Activated CD8-positive, alpha-beta memory T cell treated with anti-CD3 and anti-CD28 coated beads, Interleukin-2, amount 50 U/mL, for 48 hours (primary cell): Measurements from ENCODE around the gene TBL2.
"Not testable (repeated sequence)": the region's sequence is repeated elsewhere in the genome, so short reads cannot be mapped to it uniquely, and the experiment has no call there.

Source experiments
- DNase-seq: peaks from one replicate; pipeline ENCODE4 v3.0.0-alpha.2; 2020

The TBL2 gene

DNA sequence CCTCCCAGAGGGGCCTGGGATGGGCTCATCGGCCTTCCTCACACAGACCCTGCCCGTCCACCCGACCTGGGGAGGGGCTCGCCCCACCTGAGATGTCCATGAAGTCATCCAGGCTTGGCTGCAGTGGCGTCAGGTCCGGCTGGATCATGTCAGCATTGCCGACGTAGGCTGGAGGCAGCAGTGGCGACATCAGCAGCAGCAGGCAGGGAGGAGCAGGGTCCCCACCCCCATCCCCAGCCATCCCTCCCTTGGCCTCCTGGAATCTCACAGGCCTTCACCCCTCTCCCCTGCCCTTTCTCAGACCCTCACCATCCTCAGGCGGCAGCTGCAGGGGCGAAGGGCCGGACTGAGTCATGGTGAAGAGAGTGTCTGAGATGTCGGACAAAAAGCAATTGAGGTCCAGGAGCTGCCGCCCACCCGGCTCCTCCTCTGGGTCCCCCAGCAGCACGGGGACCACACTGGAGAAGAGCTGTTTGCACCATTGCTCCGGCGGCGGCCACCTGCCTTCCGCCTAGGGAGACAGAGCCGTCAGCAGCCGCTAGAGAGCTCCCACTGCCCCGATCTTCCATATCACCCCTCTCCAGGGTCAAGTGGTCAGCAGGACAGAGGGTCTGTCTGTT, 27.3 kb upstream of the TBL2 start:
- no peak for DNase-seq

DNA sequence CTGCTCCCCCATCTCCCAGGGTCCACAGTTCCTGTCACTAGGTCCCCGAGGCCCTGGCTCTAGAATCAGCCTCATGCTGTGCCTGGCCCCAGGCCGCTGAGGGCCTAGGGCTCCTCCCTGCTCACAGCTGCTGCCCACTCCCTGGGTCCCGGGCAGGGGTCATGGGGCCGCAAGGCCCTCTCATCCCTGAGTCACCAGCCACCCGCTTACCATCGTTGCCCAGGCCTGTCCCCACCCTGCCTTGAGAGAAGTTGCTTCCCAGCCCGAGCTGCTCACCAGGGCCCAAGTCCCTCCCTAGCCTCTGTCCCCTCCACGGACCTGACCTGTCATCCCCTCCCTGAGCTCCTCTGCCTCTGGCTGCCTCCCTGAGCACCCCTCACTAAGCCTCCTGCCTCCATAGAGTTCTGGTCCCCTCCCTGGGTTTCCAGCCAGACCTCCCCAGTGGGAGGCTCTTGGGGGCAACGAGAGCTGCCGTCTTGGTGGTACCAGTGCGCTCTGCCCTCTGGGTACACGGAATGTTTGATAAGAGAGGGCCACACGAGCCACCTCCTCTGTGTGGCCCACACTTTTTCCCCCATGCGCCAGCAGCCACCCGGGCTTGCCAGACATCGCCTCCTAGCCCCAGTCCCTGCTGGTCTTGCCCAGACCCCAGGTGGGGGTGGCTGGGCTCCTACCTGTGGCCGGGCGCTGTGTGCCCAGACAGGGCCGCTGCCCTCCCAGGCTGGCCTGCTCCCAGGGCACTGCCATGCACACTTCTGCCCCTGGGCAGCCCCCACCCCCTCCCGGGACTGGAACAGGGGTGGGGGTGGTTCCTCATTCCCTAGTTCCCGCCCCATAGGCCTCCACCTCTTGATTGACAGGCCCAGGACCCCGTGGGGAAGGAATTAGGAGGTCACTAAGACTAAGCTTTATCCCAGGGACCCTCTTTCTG, 24.6 kb upstream of the TBL2 start:
- no peak for DNase-seq

DNA sequence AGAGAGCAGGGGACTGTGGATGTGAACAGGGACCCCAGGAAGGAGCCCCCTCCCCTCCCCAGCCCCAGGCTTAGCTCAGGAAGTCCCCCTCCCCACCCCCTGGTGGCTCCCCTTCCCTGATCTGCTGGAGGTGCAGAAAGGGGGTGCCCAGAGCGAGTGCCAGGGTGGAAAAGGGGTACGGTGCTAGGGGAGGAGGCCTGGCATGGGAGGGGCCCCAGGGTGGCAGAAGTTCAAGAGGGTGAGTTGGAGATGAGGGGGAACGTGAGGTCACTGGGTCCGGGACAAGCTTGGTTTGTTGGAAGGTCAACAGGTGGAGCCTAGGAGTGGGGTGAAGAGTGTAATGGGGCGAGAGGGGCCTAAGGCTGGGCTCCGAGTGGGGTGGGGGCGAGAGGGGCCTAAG, 21.5 kb upstream of the TBL2 start:
- no peak for DNase-seq

DNA sequence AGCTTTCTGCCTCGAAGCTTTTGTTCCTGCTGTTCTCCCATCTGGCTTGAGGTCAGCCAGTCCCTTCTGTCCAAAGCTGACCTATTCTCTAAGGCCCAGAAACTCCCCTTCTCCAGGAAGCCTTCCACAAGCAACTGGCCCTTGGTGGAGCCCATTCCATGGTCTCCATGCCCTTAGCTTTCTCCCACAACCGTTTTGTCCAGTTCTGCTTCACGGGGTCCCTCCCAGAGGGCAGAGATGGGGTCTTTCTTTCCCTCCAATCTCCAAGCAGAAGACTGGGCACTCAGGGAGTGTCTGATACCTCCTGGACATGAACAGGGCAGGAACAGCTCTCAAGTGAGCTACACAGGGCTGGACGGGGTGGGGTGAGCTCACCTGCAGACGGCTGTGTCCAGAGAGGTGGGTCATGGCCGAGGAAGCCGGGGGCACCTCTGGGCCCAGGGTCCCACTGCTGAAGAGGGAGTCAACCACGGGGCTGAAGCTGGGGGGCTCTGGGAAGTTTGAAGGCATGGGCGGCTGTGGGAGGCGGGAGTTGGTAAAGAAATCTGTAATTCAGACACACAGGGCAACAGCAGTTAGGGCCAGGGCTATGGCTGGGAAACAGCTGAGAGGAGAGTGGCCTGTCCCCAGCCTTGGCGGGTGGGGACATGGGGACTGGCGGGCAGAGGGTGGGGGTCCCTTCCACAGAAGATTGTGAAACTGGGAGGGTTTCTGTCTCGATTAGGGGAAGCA, 20.9 kb upstream of the TBL2 start:
- DNase-seq: no peak

DNA sequence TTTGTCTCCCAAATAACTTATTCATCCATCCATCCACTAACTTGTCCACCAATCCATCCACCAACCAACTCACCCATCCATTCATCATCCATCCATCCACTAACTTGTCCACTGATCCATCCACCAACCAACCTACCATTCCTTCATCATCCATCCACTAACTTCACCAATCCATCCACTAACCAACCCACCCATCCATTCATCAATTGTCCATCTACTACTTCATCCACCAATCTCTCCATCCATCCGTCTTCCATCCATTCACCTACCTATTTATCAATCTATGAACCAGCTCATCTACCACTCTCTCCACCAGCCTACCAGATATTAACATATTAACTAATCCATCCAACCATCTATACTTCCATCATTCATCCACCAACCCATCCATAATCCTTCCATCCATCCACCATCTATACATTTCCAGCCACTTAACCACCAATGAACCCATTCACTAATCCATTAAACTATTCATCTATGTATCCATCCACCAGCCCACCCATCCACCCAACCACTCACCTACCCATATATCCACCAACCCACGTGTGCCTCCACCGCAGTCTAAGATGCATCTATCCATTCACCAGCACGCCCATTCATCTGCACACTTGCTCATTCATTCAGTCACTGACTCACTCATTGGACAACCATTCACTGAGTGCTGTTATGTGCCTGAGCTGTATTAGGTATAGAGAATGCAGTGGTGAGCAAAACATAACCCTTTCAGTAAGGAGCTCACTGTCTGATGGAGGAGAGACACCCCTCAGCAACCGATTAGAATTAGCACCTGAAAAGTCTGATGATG, 19.8 kb upstream of the TBL2 start:
- no peak for DNase-seq

DNA sequence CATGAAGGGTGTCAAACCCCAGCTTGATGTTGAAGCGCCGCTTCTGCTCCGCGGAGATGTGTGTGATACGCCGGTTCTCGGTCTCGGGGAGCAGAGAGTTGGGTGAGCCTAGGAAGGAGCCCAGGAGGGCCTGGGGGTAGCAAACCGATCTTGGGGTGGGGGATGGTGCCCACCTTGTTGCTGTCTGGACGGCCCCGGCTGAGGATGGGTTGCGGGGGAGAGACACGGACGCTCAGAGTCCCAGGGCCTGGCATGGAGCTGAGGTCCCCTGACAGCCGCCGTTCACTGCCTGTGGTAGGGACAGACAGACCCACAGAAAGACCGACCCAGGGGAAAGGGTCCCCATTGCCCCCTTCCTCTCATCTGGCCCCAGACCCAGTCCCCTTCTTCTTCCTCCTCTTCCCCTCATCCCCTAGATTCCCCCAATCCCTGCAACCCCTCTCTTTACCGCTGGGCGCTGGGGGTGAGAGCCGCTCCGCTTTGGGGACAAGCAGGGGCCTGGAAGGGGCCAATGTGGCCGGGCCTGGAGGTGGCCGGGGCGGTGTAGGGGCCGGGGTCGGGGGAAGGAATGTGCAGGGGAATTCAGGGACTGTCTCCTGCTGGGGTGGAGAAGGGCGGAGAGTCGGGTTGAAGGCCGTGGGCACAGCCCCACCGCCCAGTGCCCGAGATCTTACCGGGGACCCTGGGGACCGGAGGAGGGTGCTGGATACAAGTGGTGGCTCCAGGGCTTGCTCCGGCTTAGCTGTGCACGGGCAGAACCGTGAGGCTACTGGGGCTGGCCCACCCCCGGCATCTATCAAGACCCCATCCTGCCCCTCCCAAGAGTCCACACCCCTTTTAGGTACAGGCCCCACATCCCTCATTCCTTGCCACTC, 18.0 kb upstream of the TBL2 start:
- no peak for DNase-seq

DNA sequence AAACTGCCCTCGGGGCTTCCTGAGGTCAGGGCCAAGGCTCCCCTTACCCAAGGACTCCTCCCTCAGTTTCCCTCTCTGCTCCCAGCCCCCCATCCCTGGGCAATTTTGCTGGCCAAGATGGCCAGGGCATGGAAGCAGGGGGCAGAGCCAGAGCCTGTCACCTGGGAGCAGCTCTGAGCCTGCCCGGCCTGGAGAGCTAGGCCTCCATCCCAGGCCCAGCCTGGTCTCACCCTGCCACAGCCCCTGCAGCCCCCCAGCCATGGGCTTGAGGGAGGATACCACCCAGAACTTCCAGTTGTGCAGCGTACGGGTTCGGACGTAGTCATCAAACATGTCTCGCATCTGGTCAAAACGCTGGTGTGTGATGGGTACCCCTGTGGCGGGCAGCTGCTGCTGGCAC, 17.0 kb upstream of the TBL2 start:
- DNase-seq: no peak

DNA sequence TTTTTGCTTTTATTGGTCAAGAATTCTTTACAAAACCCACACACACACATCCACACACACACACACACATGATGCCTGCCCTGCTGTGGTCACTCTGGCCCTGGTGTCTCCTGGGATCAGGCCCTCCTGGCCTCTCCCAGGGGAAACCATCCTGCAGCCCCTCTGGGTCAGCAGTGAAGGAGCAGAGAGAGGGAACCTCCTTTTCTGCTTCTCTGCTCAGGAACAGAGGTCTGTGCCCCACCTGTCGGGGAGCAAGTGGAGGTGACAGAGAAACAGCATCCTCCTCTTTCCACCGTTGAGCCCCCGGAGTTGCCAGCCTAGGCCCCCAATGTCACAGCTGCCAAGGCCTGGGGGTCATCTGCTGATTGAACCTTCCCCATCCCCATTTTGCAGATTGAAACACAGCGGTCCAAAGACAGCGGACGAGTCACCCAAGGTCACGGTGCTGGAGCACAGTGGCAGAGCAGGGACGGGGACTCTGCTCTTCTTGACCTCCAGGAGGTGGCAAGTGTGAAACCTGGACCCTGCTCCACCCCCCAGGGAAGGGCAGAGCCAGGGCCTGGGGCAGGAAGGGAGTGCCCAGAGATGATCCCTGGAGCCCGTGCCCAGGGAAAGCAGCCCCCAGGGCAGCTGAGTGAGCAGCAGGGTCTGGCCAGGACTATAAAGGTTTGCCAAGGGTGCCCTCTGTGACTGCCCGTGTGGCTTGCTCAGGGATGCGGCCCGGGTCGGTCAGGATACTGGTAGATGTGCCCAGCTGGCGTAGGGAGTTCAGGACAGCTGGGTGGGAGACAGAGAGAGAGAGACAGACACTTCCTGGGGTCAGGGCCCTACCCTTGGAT, 15.0 kb upstream of the TBL2 start:
- DNase-seq: no peak

DNA sequence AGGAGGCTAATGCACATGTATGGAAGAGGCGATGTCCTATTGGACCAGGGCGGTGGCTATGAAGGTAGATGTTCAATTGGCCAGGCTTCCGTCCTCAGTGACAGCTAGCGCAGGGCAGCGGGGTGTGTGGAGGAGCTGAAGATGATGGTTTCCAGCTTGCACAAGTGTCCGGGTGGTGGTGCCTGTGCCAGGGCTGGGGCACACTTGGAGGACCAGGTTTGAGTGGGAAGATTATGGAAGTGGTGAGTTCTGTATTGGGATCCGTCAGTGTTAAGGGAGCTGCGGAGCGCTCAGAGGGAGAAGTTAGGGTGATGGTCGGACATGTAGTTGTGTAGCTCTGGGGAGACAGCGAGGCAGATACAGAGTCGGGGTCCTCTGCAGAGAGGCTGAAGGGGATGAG, 8.5 kb upstream of the TBL2 start:
- no peak for DNase-seq

DNA sequence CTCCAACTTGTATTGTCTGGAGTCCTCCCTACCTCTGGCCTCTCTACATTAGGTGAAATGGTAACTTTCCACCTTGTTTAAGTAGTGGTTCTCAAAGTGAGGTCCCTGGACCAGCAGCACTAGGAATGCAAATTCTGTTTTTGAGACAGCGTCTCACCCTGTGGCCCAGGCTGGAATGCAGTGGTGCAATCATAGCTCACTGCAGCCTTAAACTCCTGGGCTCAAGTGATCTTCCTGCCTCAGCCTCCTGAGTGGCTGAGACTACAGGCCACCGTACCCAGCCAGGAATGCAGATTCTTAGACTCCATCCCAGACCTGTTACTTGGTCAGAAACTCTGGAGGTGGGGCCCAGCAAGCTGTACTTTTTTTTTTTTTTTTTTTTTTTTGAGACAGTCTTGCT, 6.8 kb upstream of the TBL2 start:
- DNase-seq: no peak

DNA sequence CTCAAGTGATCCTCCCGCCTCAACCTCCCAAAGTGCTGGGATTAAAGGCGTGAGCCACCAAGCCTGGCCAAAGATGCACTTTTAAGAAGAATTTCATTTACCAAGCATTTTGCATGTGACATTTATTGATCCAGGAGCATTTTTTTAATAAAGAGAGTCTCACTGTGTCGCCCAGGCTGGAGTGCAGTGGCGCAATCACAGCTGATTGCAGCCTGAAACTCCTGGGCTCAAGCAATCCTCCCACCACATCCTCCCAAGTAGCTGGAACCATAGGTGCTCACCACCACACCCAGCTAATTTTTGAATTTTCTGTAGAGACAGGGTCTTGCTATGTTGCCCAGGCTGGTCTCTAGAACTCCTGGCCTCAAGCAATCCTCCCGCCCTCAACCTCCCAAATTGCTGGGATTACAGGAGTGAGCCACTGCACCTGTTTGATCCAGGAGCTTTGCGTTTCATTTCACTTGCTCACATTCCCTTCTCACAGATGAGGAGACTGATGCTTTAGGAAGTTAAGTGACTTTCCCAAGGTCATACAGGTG, 4.4 kb upstream of the TBL2 start:
- DNase-seq: no peak

DNA sequence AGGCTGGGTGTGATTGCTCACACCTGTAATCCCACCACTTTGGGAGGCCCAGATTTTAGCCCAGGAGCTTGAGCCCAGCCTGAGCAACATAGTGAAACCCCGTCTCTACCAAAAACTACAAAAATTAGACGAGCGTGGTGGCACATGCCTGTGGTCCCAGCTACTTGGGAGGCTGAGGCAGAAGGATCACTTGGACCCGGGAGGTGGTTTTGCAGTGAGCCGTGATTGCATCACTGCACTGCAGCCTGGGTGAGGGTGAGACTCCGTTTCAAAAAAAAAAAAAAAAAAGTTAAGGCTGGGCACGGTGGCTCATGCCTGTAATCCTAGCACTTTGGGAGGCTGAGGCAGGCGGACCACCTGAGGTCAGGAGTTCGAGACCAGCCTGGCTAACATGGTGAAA, 2.6 kb upstream of the TBL2 start:
- not testable (repeated sequence) for DNase-seq

DNA sequence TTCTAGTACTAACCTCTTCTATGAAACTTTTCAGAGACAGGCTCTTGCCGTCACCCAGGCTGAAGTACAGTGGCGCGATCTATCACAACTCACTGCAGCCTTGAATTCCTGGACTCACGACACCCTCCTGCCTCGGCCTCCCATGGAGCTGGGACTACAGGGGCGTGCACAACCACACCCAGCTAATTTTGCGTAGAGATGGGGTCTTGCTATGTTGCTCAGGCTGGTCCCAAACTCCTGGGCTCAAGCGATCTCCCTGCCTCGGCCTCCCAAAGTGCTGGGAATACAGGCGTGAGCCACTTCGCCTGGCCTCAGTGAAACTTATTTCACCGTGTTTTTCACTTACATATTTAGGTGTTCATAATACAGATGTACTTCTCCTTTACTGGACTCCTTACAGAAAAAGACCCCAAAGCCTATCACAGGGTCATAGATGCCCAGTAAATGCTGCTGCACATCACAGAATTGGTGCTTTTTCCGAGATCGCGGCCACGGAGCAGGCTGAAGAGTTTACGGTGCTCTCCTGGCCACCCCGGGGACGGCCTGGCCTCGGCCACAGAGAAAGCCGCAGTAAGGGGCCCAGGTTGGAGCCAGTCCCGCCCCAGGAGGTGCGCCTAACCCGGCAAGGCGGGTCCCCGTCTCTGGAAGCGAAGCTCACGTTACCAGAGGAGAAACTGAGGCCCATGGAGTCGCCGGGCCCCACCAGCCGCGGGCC, 595 bp downstream of the TBL2 start:
- no peak for DNase-seq

DNA sequence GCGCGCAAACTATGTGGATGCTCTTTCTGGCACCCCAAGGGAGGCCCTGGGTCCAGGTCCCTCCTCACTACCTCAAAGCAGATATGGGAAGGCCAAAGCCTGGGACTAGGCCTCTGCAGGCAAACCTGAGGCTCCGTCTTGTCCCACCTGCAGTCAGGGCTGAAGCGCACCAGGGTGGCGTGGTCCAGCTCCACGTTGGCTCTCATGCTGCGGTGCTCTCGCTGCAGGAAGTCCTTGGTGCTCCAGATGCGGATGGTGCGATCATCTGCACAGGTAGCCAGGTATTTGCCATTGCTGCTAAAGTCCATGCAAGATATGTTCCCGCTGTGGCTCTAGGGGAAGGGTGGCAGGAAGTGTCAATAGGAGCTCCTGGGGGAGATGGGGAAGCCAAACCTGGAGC, 4.6 kb downstream of the TBL2 start:
- DNase-seq: no peak

DNA sequence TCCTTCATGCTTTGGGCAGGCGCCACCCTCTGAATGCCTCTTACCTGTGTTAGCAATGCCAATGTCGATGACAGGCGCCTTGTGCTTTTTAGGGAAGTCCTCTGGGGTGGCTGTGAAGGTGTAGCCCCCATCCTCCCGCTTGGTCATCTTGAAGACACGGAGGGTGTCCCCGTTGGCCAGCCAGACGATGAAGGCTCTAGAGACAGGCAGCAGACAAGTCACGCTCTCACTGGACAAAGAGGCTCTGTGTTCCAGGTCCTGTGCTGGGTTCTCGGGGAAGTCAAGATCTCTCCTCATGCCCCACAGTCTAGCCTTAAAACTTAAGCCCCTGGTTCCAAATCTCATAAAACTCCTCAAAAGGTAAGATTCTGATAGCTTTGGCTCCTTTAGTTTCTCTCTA, 5.1 kb downstream of the TBL2 start:
- DNase-seq: no peak

DNA sequence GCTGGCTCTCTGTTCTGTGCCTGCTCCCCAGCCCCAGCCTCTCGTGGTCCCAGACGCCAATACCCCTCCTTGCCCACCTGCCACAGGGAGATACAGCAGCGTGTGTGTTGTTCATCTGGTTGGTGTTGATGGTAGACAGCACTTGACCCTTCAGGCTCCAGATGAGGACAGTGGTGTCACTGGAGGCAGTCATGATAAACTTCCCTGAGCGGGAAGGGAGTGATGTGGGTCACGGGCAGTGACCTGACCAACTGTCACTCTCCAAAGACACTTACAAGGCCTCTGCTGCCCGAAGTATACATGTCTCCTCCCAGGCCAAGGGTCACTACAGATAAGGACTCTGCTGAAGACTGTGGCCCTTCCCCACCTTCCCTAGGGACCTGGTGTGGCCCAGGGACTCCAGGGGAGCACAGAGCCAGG, 5.6 kb downstream of the TBL2 start:
- no peak for DNase-seq

DNA sequence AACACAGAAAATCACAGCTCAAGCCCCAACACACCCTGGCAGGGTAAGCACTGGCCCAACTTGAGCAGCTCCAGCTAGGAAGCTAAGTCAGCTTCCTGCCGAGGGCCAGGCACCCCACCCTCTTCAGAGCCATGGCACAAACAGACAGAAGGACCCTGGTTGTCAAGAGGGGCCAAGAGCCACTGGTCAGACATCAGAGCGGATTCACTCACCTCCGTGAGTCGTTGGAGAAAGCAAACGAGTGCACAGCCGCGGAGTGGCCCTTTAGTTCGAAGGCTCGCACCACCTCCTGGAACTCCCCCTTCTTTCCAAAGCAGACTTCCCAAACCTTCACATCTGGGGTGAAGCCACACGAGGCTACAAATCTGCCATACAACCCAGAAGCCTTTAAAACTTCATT, 7.4 kb downstream of the TBL2 start:
- DNase-seq: no peak

DNA sequence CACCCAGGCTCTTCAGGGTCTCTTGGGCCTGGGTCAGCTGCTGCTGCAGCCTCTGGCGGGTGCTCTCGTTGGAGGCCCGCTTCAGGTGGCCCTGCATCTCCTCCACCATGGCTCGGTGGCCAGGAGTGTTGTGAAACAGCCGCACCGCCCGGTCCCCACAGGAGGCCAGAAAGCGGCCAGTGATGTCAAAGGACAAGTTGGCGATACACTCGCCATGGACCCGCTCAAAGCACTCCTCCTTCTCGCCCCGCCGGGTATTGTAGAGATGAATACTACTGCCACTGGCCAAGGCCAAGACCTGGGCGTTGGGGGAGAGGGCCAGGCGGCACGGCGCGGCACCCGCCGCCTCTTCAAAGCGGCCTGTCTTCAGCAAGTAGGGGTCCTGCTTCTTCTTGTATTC, 7.9 kb downstream of the TBL2 start:
- DNase-seq: no peak

DNA sequence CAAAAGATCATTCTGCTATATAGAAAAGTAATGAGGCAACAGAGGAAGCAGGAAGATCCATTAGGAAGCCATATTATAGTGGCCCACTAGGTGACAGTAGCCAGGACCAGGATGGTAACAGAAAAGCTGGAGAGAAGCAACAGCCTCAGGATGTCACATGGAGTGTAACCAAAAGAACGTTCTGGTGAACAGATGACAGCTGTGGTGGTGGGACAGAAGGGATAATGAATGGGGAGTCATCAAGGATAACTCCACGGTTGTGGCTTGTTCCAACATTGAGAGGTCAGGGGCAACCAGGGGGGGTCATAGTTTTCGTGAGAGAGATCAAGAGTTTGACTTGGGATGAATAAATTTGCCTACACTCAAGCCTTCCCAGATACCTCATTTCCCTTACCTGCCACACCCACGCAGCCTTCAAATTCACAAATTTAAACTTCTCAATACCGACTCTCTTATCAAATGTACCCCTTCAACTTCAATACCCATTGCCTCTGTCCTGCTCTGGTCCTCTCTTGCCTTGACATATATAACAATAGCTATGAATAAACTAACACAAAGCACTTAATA, 9.3 kb downstream of the TBL2 start:
- DNase-seq: no peak
